Neural progenitor cell (in vitro differentiated cells): Measurements from ENCODE around the gene THYN1.
A peak's percentile ranks its signal among the peaks of the same experiment; 100 is the strongest.

Experiments used
- CTCF ChIP-seq: fragments of 200-600 bp; sonication (generic); IDR thresholded peaks from 2 replicates; pipeline ENCODE4 v1.5.1; 2017; ENCODE audit warnings: antibody characterized with exemption, mild to moderate bottlenecking
- EZH2 ChIP-seq: fragments of 200-600 bp; sonication (generic); IDR thresholded peaks from 2 replicates; pipeline ENCODE4 v1.6.1; 2017; ENCODE audit warnings: antibody characterized with exemption, mild to moderate bottlenecking, moderate library complexity

GRCh38 chr11:134273317-134273712, 20.2 kb upstream of the THYN1 start:
- TF ChIP-seq CTCF: no peak
- TF ChIP-seq EZH2: peak; percentile 68
